ENCODE data around the gene CREB5. TPM values are rescaled to one million over a fixed set of nuclear protein-coding genes. Genes with fewer than 3 reads are reported as not detected.

Gene CREB5
- total and polyA plus RNA-seq, 10 donors: 0.88 to 56.8 (median 23.5) TPM

GRCh38 chr7:28619256-28619655, 206.9 kb downstream of the CREB5 start:
- DNase-seq: no peak
- Histone ChIP-seq H3K4me3 (no peak overlapping the region), H3K4me1 (no peaks in the 10 kb centered on the region), H3K36me3 (no peaks in the 10 kb centered on the region), H3K27me3 (replicated peaks in 1 of 7) (no peaks in the 10 kb centered on the region), H3K9me3 (no peaks in the 10 kb centered on the region), H3K27ac (no peak overlapping the region)
- WGBS, 5 donors: 91 to 100% (median 95%) methylated on average over 3 of the region's 3 CpGs
- intact Hi-C loops (cut with DNase I; ENCODE audit: low total_unique reads): loop anchor here (10.0 kb wide), 1 partner anchor 236 kb away; no protein-coding TSS in a partner anchor
- no peak for TF ChIP-seq POLR2A (IDR thresholded peaks at IDR 0.05)
- no peak for TF ChIP-seq CTCF (IDR thresholded peaks at IDR 0.05 in 8 of 11, conservative IDR thresholded peaks at IDR 0.05 in 3 of 11)
- TF ChIP-seq POLR2AphosphoS5 (IDR thresholded peaks at IDR 0.05): no peak

GRCh38 chr7:28621369-28621841, 209.1 kb downstream of the CREB5 start:
- H3K4me1 ChIP-seq: peaks cover 0 to under 1% (median 0%) of the 10 kb centered on the region in 6 donors
- no peak overlapping the region for H3K4me3 ChIP-seq
- intact Hi-C loops (cut with DNase I; ENCODE audit: low total_unique reads): loop anchor here (10.0 kb wide), 2 partner anchors 237 to 327 kb away; no protein-coding TSS in a partner anchor
- no peaks in the 10 kb centered on the region for H3K36me3 ChIP-seq
- TF ChIP-seq POLR2A (IDR thresholded peaks at IDR 0.05) (no peak), CTCF (IDR thresholded peaks at IDR 0.05 in 8 of 11, conservative IDR thresholded peaks at IDR 0.05 in 3 of 11) (no peak), POLR2AphosphoS5 (IDR thresholded peaks at IDR 0.05) (no peak)
- H3K27ac ChIP-seq: no peak overlapping the region
- H3K9me3 ChIP-seq: no peaks in the 10 kb centered on the region
- no peak for DNase-seq
- no peaks in the 10 kb centered on the region for H3K27me3 ChIP-seq (replicated peaks in 1 of 7)
- WGBS, 5 donors: 64 to 75% (median 72%) methylated on average over 6 of the region's 6 CpGs

GRCh38 chr7:28623105-28623730, 210.9 kb downstream of the CREB5 start:
- Histone ChIP-seq H3K36me3 (no peaks in the 10 kb centered on the region), H3K27me3 (replicated peaks in 1 of 7) (no peaks in the 10 kb centered on the region), H3K9me3 (no peaks in the 10 kb centered on the region), H3K4me1 (peaks cover 0 to 5% (median 0%) of the 10 kb centered on the region in 6 donors), H3K27ac (no peak overlapping the region), H3K4me3 (no peak overlapping the region)
- intact Hi-C loops (cut with DNase I; ENCODE audit: low total_unique reads): loop anchor here (10.0 kb wide), 2 partner anchors 238 to 328 kb away; no protein-coding TSS in a partner anchor
- DNase-seq: no peak
- no peak for TF ChIP-seq CTCF (IDR thresholded peaks at IDR 0.05 in 8 of 11, conservative IDR thresholded peaks at IDR 0.05 in 3 of 11)
- TF ChIP-seq POLR2AphosphoS5 (IDR thresholded peaks at IDR 0.05): no peak
- no peak for TF ChIP-seq POLR2A (IDR thresholded peaks at IDR 0.05)
- WGBS, 5 donors: 76 to 81% (median 79%) methylated on average over 5 of the region's 5 CpGs

GRCh38 chr7:28623863-28624262, 211.5 kb downstream of the CREB5 start:
- intact Hi-C loops (cut with DNase I; ENCODE audit: low total_unique reads): loop anchor here (10.0 kb wide), 2 partner anchors 239 to 329 kb away; no protein-coding TSS in a partner anchor
- Histone ChIP-seq H3K27ac (no peak overlapping the region), H3K36me3 (no peaks in the 10 kb centered on the region), H3K4me3 (no peak overlapping the region), H3K27me3 (replicated peaks in 1 of 7) (no peaks in the 10 kb centered on the region), H3K4me1 (peaks cover 0 to 5% (median 0%) of the 10 kb centered on the region in 6 donors), H3K9me3 (no peaks in the 10 kb centered on the region)
- 57 to 72% (median 67%) methylated on average over 5 of the region's 5 CpGs for WGBS, 5 donors
- DNase-seq: no peak
- TF ChIP-seq POLR2AphosphoS5 (IDR thresholded peaks at IDR 0.05) (no peak), CTCF (IDR thresholded peaks at IDR 0.05 in 8 of 11, conservative IDR thresholded peaks at IDR 0.05 in 3 of 11) (no peak), POLR2A (IDR thresholded peaks at IDR 0.05) (no peak)

Measured in spleen (tissue), 11 donors.